GM10248 (cell line): ENCODE results near the gene RHBDF2.
"Not testable (repeated sequence)": the region's sequence is repeated elsewhere in the genome, so short reads cannot be mapped to it uniquely, and the experiment has no call there.

Experiments
- CTCF ChIA-PET: fragments of 300-600 bp; sonication (Branson Sonifier 250); formaldehyde crosslinking; extraction: SDS; loops from one replicate; lab custom pipeline; 2021; ENCODE audit warnings: antibody characterized with exemption; lab: Yijun Ruan, JAX
- POLR2A ChIA-PET: fragments of 350-650 bp; sonication (Branson Sonifier 250); formaldehyde crosslinking; extraction: SDS; loops from one replicate; lab custom pipeline; 2020; ENCODE audit warnings: antibody characterized with exemption; lab: Yijun Ruan, JAX
- DNase-seq: peaks from one replicate; pipeline ENCODE4 v3.0.0; 2012; ENCODE audit errors: extremely low spot score
- CTCF ChIP-seq: IDR thresholded peaks from 2 replicates; pipeline ENCODE4 v1.5.1; 2012; ENCODE audit warnings: mild to moderate bottlenecking, low read depth; ENCODE audit errors: extremely low read depth, missing control alignments, control extremely low read depth

The RHBDF2 gene

GRCh38 chr17:76524598-76525512, 23.6 kb upstream of the RHBDF2 start:
- POLR2A ChIA-PET, result no interaction called here
- no peak for DNase-seq
- CTCF ChIA-PET, result interaction anchor here (0.9 to 6.5 kb wide), 10 partner anchors 11 to 157 kb away, joined by 3 to 109 read pairs (median 10); partner anchors contain the start of gene PRCD
- TF ChIP-seq CTCF, result no peak

- DNase-seq, result peak; percentile 89
- CTCF ChIA-PET, result interaction anchor here (0.6 to 6.5 kb wide), 50 partner anchors 10 to 208 kb away, joined by 3 to 109 read pairs (median 6); partner anchors contain the start of genes AANAT, CYGB, PRCD and ST6GALNAC2
- TF ChIP-seq CTCF, result peak; percentile 95
- POLR2A ChIA-PET, result no interaction called here
Measured at GRCh38 chr17:76523084-76524037, 22.1 kb upstream of the RHBDF2 start.

GRCh38 chr17:76521683-76522082, 20.5 kb upstream of the RHBDF2 start:
- ChIA-PET CTCF (interaction anchor here (1.1 to 6.5 kb wide), 5 partner anchors 10 to 103 kb away, joined by 3 to 109 read pairs (median 26); no protein-coding TSS in a partner anchor), POLR2A (interaction anchor here (0.7 kb wide), 1 partner anchor 1162 kb away, joined by 3 read pairs; no protein-coding TSS in a partner anchor)

GRCh38 chr17:76521262-76521661, 20.0 kb upstream of the RHBDF2 start:
- no peak for TF ChIP-seq CTCF
- POLR2A ChIA-PET, result interaction anchor here (0.7 kb wide), 1 partner anchor 1162 kb away, joined by 3 read pairs; no protein-coding TSS in a partner anchor
- no peak for DNase-seq
- CTCF ChIA-PET, result interaction anchor here (1.1 to 6.5 kb wide), 5 partner anchors 9 to 104 kb away, joined by 3 to 109 read pairs (median 26); no protein-coding TSS in a partner anchor

More at GRCh38 chr17:76521683-76522082, 20.5 kb upstream of the RHBDF2 start:
- DNase-seq, result not testable (repeated sequence)

- no peak for TF ChIP-seq CTCF
- no peak for DNase-seq
- ChIA-PET POLR2A (no interaction called here), CTCF (interaction anchor here (1.2 to 6.5 kb wide), 5 partner anchors 9 to 106 kb away, joined by 3 to 109 read pairs (median 4); no protein-coding TSS in a partner anchor)
Measured at GRCh38 chr17:76519048-76519966, 18.1 kb upstream of the RHBDF2 start.

GRCh38 chr17:76517638-76518038, 16.4 kb upstream of the RHBDF2 start:
- DNase-seq, result no peak
- TF ChIP-seq CTCF, result no peak
- POLR2A ChIA-PET, result no interaction called here
- CTCF ChIA-PET, result interaction anchor here (1.0 to 1.7 kb wide), 4 partner anchors 10 to 29 kb away, joined by 3 to 8 read pairs (median 6); no protein-coding TSS in a partner anchor
